Measurements from ENCODE around the gene INPP5E. TPM values are rescaled to one million over a fixed set of nuclear protein-coding genes. Genes with fewer than 3 reads are reported as not detected.
"Not testable (repeated sequence)": the region's sequence is repeated elsewhere in the genome, so short reads cannot be mapped to it uniquely, and the experiment has no call there.

The INPP5E gene
- total and polyA plus RNA-seq, 2 experiments from 2014 or later = 5.0 to 8.1 TPM

GRCh38 chr9:136411378-136411777 lies 28.3 kb downstream of the INPP5E start:
- Histone ChIP-seq H3K9me3 (ENCODE audit: low read depth) (no peaks in the 10 kb centered on the region), H4K20me1 (ENCODE audit: insufficient read depth) (0 out of 2 replicates have a peak, but pooled peaks cover 3% of the 10 kb centered on the region), H3F3A (ENCODE audit: insufficient read depth) (no peaks in the 10 kb centered on the region), H3K4me2 (ENCODE audit: unreplicated experiment) (peak overlapping the region; percentile 99), H3K9me2 (ENCODE audit: insufficient read depth) (no peaks in the 10 kb centered on the region), H3K9ac (peak overlapping the region; percentile 100), H3K4me3 (peak overlapping the region; percentile 94), H3K79me2 (ENCODE audit: insufficient read depth) (peaks cover 75% of the 10 kb centered on the region), H3K4me1 (ENCODE audit: insufficient read depth) (peaks cover 19% of the 10 kb centered on the region), H2AFZ (peak overlapping the region; percentile 62; the same call in 1 of the 2 replicates), H3K27ac (peak overlapping the region; percentile 89), H3K27me3 (replicated peaks; ENCODE audit: insufficient read depth) (no peaks in the 10 kb centered on the region), H3K36me3 (ENCODE audit: low read depth) (peaks cover 33% of the 10 kb centered on the region; the same call in 1 of the 2 replicates)
- in situ Hi-C loops (cut with MboI) = no loop called here
- no peak for TF ChIP-seq EZH2phosphoT487 (IDR thresholded peaks at IDR 0.05; ENCODE audit: insufficient read depth, low read depth)
- TF ChIP-seq EZH2 (IDR thresholded peaks at IDR 0.05; ENCODE audit: insufficient read depth, poor library complexity, severe bottlenecking) = no peak
- DNase-seq = peak; percentile 42
- 5 to 20% methylated on average over 4 of the region's 4 CpGs for WGBS, 2 experiments (ENCODE audit: low coverage in 1 of 2, low lambda C conversion rate in 2 of 2, missing lambda C conversion rate in 2 of 2)

GRCh38 chr9:136410500-136411287 lies 29.0 kb downstream of the INPP5E start, which contains the start of the genes ENTR1 and PMPCA:
Gene ENTR1, minus strand, starts transcription at chr9:136410614. Its CDS starts 217 bp downstream, at chr9:136410397.
Gene PMPCA, plus strand, starts transcription at chr9:136410658. Its CDS starts 11 bp downstream, at chr9:136410669.
- 1% methylated on average over 55 to 63 of the region's 83 CpGs for WGBS, 2 experiments (ENCODE audit: low coverage in 1 of 2, low lambda C conversion rate in 2 of 2, missing lambda C conversion rate in 2 of 2)
- Histone ChIP-seq H3K27me3 (replicated peaks; ENCODE audit: insufficient read depth) (no peaks in the 10 kb centered on the region), H3K4me2 (ENCODE audit: unreplicated experiment) (peak within 1 kb of the TSS; percentile 99), H2AFZ (peak within 1 kb of the TSS; percentile 66), H3K4me1 (ENCODE audit: insufficient read depth) (peaks cover 19% of the 10 kb centered on the region), H3K9ac (peak within 1 kb of the TSS; percentile 100), H3F3A (ENCODE audit: insufficient read depth) (no peaks in the 10 kb centered on the region), H4K20me1 (ENCODE audit: insufficient read depth) (0 out of 2 replicates have a peak, but pooled peaks cover 3% of the 10 kb centered on the region), H3K9me3 (ENCODE audit: low read depth) (no peaks in the 10 kb centered on the region), H3K36me3 (ENCODE audit: low read depth) (peaks cover 33% of the 10 kb centered on the region; the same call in 1 of the 2 replicates), H3K9me2 (ENCODE audit: insufficient read depth) (no peaks in the 10 kb centered on the region), H3K4me3 (peak within 1 kb of the TSS; percentile 94), H3K27ac (peak within 1 kb of the TSS; percentile 89), H3K79me2 (ENCODE audit: insufficient read depth) (peaks cover 70% of the 10 kb centered on the region)
- in situ Hi-C loops (cut with MboI) = no loop called here
- DNase-seq = peak; percentile 95
- TF ChIP-seq EZH2 (IDR thresholded peaks at IDR 0.05; ENCODE audit: insufficient read depth, poor library complexity, severe bottlenecking) = no peak
- TF ChIP-seq EZH2phosphoT487 (IDR thresholded peaks at IDR 0.05; ENCODE audit: insufficient read depth, low read depth) = no peak

- in situ Hi-C loops (cut with MboI) = no loop called here
- 0 out of 2 replicates have a peak, but pooled peaks cover 3% of the 10 kb centered on the region for H4K20me1 ChIP-seq (ENCODE audit: insufficient read depth)
Observed at GRCh38 chr9:136409557-136410455, 29.8 kb downstream of the INPP5E start.

GRCh38 chr9:136407911-136408310 lies 31.7 kb downstream of the INPP5E start:
- Histone ChIP-seq H3K9ac (no peak overlapping the region), H3K4me3 (no peak overlapping the region), H3K27ac (no peak overlapping the region), H3K9me3 (ENCODE audit: low read depth) (no peaks in the 10 kb centered on the region), H3K9me2 (ENCODE audit: insufficient read depth) (no peaks in the 10 kb centered on the region), H4K20me1 (ENCODE audit: insufficient read depth) (0 out of 2 replicates have a peak, but pooled peaks cover 3% of the 10 kb centered on the region), H3K36me3 (ENCODE audit: low read depth) (peaks cover 14% of the 10 kb centered on the region; the same call in 1 of the 2 replicates), H3K4me1 (ENCODE audit: insufficient read depth) (peaks cover 19% of the 10 kb centered on the region), H3K79me2 (ENCODE audit: insufficient read depth) (peaks cover 43% of the 10 kb centered on the region), H3K27me3 (replicated peaks; ENCODE audit: insufficient read depth) (no peaks in the 10 kb centered on the region), H3K4me2 (ENCODE audit: unreplicated experiment) (no peak overlapping the region), H3F3A (ENCODE audit: insufficient read depth) (no peaks in the 10 kb centered on the region), H2AFZ (no peak overlapping the region)
- no peak for DNase-seq
- TF ChIP-seq EZH2phosphoT487 (IDR thresholded peaks at IDR 0.05; ENCODE audit: insufficient read depth, low read depth) (no peak), EZH2 (IDR thresholded peaks at IDR 0.05; ENCODE audit: insufficient read depth, poor library complexity, severe bottlenecking) (no peak)
- in situ Hi-C loops (cut with MboI) = no loop called here
- 90 to 93% methylated on average over 7 of the region's 7 CpGs for WGBS, 2 experiments (ENCODE audit: low coverage in 1 of 2, low lambda C conversion rate in 2 of 2, missing lambda C conversion rate in 2 of 2)

More at GRCh38 chr9:136409557-136410455, 29.8 kb downstream of the INPP5E start:
- peak overlapping the region; percentile 58 for H3K27ac ChIP-seq
- no peaks in the 10 kb centered on the region for H3K9me2 ChIP-seq (ENCODE audit: insufficient read depth)
- H3F3A ChIP-seq (ENCODE audit: insufficient read depth) = no peaks in the 10 kb centered on the region
- peak overlapping the region; percentile 94 for H3K4me3 ChIP-seq
- no peaks in the 10 kb centered on the region for H3K9me3 ChIP-seq (ENCODE audit: low read depth)
- TF ChIP-seq EZH2phosphoT487 (IDR thresholded peaks at IDR 0.05; ENCODE audit: insufficient read depth, low read depth) = no peak
- peak overlapping the region; percentile 66 for H2AFZ ChIP-seq
- peak overlapping the region; percentile 79 for H3K4me2 ChIP-seq (ENCODE audit: unreplicated experiment)
- H3K4me1 ChIP-seq (ENCODE audit: insufficient read depth) = peaks cover 19% of the 10 kb centered on the region
- no peaks in the 10 kb centered on the region for H3K27me3 ChIP-seq (replicated peaks; ENCODE audit: insufficient read depth)
- peaks cover 32% of the 10 kb centered on the region; the same call in 1 of the 2 replicates for H3K36me3 ChIP-seq (ENCODE audit: low read depth)
- peak; percentile 78 for DNase-seq
- H3K79me2 ChIP-seq (ENCODE audit: insufficient read depth) = peaks cover 61% of the 10 kb centered on the region
- WGBS, 2 experiments (ENCODE audit: low coverage in 1 of 2, low lambda C conversion rate in 2 of 2, missing lambda C conversion rate in 2 of 2) = 8 to 9% methylated on average over 55 to 56 of the region's 71 CpGs
- H3K9ac ChIP-seq = peak overlapping the region; percentile 90

DNA sequence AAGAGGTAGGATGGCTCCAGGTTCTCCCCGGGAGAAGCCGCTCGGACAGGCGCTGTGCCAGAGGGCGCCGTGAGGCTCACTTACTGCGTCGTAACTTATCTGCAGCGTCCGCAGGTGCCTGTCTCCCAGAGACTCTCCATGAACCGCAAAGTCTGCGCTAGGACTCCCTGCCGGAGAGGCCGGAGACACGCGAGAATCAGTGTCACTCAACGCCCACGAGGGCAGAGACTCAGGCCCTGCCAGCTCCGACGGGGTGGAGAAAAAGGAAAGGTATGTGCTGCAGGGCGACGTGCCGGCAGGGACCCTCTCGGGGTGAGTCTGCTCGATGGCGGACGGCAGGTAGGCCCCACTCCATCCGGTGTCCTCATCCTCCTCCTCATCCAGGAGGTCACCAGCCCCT lies 32.6 kb downstream of the INPP5E start:
- H3K9ac ChIP-seq; H3K4me3 ChIP-seq; H3K27ac ChIP-seq; H2AFZ ChIP-seq; DNase-seq; H3F3A ChIP-seq (ENCODE audit: insufficient read depth); H4K20me1 ChIP-seq (ENCODE audit: insufficient read depth); H3K36me3 ChIP-seq (ENCODE audit: low read depth); H3K9me2 ChIP-seq (ENCODE audit: insufficient read depth); H3K27me3 ChIP-seq (replicated peaks; ENCODE audit: insufficient read depth); H3K9me3 ChIP-seq (ENCODE audit: low read depth); in situ Hi-C loops (cut with MboI); H3K4me2 ChIP-seq (ENCODE audit: unreplicated experiment): not testable (repeated sequence)
- peaks cover 13% of the 10 kb centered on the region for H3K4me1 ChIP-seq (ENCODE audit: insufficient read depth)
- 95% methylated on average over 27 to 28 of the region's 28 CpGs for WGBS, 2 experiments (ENCODE audit: low coverage in 1 of 2, low lambda C conversion rate in 2 of 2, missing lambda C conversion rate in 2 of 2)
- peaks cover 34% of the 10 kb centered on the region for H3K79me2 ChIP-seq (ENCODE audit: insufficient read depth)

- H3K27me3 ChIP-seq (replicated peaks; ENCODE audit: insufficient read depth); H3K9ac ChIP-seq; H2AFZ ChIP-seq; H3K36me3 ChIP-seq (ENCODE audit: low read depth); in situ Hi-C loops (cut with MboI); H3K4me1 ChIP-seq (ENCODE audit: insufficient read depth); H3K4me3 ChIP-seq; H3K27ac ChIP-seq; H3K9me2 ChIP-seq (ENCODE audit: insufficient read depth); H3K4me2 ChIP-seq (ENCODE audit: unreplicated experiment); H4K20me1 ChIP-seq (ENCODE audit: insufficient read depth); H3K9me3 ChIP-seq (ENCODE audit: low read depth); DNase-seq: not testable (repeated sequence)
- peaks cover 10% of the 10 kb centered on the region; the same call in 1 of the 2 replicates for H3F3A ChIP-seq (ENCODE audit: insufficient read depth)
- WGBS, 2 experiments (ENCODE audit: low coverage in 1 of 2, low lambda C conversion rate in 2 of 2, missing lambda C conversion rate in 2 of 2) = 90 to 93% methylated on average over 10 of the region's 10 CpGs
- peaks cover 22% of the 10 kb centered on the region for H3K79me2 ChIP-seq (ENCODE audit: insufficient read depth)
Observed at GRCh38 chr9:136405904-136406303, 33.7 kb downstream of the INPP5E start.

Measured in GM23248 (cell line).